GM03348 (cell line): ENCODE results near the gene CCDC9.
A peak's percentile ranks its signal among the peaks of the same experiment; 100 is the strongest.
"Not testable (repeated sequence)": the region's sequence is repeated elsewhere in the genome, so short reads cannot be mapped to it uniquely, and the experiment has no call there.

Source experiments
- DNase-seq: peaks from one replicate; pipeline ENCODE4 v3.0.0; 2012; ENCODE audit warnings: low spot score

Gene CCDC9

DNA sequence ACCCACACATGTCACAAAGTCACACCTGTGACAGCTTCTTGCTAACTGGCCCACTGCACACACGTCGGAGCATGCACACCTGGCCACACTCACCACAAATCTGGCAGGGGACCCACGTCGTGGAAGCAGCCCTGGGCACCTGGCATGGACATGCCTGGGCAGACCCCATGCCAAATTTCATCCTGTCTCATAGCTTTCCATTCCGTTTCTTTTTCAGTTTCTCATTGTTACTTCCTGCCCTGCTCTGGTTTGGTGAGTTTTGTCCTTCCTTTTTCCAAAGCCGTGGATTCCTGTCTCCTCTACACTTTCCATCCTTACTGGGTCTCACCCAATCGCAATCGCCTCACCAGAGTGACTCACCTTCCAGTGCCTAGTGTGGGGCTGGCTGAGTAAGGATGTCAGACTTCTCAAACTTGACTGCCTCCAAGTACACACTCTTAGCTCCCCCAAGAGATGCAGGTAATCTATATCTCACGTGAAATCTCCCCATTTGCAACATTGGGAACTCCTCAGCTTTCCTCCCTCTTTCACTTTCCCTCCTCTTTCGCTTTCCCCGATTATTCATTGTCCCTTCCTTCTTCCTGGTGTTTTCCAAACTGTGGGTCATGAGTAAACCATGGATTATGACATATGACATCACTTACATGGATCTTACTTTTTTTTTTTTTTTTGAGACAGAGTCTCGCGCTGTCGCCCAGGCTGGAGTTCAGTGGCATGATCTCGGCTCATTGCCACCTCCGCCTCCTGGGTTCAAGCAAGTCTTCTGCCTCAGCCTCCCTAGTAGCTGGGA lies 23.7 kb upstream of the CCDC9 start:
- peak; percentile 59 for DNase-seq

DNA sequence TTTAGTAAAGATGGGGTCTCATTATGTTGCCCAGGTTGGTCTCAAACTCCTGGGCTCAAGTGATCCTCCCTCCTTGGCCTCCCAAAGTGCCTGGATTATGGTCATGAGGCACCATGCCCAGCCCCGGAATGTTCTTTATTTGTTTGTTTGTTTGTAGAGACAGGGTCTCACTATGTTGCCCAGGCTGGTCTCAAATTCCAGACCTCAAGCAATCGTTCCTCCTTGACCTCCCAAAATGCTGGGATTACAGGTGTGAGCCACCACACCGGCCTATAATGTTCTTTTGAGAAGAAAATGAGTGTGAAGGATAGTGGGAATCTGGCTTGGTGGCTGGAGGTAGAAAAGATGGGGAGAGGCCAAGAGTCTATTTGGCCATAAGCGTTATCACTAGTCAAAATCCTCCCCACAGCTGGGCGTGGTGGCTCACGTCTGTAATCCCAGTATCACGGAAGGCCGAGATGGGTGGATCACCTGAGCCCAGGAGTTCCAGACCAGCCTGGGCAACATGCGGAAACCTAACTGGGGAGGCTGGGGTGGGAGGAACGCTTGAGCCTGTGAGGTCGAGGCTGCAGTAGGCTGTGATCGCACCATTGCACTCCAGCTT lies 20.2 kb upstream of the CCDC9 start:
- DNase-seq = no peak

DNA sequence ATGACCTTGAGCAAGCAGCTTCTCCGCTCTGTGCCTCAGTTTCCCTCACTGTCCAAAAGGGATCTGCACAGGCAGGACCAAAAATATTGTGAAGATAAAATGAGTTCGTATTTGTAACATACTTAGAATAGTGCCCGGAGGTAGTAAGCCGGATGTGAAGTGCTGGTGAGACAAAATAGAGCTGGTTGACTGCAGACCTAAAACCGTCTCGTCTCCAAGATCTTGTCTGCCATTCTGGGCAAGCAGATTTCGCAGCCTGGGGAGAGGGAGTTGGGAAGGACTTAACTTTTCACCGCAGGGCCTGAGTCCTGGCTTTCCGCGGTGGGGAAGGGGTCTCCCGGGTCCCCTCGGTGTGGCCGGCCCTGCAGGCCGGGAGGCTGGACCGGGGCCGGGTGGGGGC lies 17.2 kb upstream of the CCDC9 start:
- no peak for DNase-seq

DNA sequence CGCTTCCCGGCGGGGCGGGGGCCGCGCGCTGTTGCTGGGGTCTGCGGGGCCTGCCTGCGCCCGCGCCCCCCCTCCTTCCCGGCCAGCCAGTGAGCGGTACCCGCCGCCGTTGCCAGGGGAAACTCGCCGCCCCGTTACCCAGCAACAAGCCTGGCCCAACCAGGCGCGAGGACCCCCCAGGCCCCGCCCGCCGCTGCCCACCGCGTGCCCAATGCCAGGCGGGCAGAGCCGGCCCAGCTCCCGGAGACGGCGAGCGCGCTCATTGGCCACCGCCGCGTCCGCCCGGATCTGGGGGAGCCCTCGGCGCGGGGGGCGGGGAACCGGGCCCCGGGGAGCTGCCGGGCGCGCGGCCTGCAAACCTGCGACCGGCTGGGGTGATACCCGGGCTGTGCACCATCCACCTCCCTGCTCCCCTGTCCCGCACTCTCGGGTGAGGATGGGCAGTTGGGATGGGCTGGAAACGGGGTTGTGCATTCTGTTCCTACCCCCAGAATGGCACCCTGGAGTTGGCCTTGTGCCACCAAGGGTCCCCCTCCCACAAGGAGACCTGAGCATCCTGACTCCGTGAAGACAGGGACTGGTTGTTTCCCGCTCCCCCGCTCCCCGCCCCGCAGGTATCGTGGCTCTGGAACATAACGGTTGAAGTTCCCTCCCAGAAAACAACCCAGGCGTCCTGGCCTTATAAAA lies 16.6 kb upstream of the CCDC9 start:
- peak; percentile 74 for DNase-seq

DNA sequence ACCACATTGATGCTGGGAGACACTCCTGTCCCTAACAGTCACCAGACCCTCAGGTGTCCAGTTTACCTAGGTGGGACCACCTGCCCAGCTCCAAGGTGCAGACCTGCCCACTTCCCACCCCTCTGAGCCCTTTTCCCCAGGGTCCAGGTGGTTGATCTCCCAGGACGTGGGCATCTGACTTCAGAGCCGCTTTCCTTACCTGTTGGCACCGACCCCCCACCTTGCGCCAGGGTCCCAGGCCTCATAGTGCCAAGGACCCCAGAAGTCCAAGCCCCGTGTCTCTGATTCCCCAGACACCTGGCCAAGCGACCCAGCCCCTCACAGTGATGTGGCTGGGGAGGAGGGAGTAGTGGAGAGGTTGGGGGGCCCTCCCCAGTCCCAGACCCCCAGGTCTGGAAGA lies 15.8 kb upstream of the CCDC9 start:
- no peak for DNase-seq

DNA sequence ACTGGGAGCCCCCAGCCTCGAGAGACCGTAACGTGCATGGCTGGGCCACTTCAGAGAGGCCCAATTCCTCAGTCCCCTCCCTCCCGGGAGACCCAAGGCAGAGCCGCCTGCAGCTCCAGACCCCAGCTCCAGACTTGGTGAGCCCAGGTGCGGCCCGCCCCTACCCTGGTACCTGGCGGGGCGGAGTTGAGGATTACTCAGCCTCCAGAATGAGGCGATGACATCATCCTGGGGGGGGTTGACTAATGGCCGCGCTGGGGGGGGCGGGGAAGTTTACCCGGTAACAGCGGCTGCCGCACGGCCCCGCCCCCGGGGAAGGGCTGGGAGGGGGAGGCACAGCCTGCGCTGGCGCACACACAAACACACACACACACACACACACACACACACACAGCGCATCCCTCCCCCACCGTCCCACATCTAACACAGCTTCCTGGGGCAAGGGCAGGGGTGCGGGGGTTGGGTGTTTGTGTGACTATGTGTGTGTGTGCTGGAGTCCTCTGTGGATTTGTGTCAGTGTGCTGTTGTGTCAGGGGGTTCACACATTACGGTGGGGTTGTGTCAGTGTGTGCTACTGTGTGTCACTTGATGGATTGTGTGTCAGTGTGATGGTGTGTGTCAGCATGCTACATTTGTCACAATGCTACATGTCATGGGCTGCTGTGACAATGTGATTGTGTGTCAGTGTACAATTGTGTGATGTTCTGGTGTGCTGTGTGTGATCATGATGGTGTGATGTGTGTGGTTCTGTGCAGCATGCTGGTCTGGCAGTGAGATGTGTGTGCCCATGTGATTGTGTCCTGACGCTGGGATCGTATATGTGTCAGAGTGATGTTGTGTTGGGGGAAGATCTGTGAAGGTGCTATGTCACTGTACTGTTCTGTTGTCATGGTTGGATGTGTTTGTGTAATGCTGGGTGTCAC lies 15.1 kb upstream of the CCDC9 start:
- peak; percentile 85 for DNase-seq

DNA sequence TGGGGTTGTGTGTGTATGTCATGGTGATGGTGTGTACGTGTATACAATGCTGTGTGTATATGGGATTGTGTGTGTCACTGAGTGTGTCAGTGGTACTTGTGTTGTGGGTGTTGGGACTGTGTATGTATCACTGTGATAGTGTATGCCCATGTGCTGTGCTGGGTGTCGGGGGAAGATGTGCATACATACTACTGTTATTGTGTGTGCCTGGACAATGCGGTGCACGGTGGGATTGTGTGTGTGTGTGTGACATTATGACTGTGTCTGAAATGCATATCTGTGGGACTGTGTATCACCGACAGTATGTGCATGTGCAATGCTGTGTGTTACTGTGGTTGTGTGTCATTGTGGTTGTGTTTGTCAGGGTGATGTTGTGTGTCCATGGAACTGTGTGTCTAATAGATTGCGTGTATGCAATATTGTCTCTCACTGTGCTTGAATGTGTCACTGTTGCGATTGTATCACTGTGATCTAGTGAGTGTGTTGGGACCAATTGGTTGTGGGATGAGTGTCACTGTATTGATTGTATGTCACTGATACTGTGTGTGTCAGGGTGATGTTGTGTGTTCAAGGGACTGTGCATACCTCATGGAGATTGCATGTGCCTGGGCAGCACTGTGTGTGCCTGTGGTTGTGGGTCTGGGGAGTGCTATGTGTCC lies 14.3 kb upstream of the CCDC9 start:
- no peak for DNase-seq

DNA sequence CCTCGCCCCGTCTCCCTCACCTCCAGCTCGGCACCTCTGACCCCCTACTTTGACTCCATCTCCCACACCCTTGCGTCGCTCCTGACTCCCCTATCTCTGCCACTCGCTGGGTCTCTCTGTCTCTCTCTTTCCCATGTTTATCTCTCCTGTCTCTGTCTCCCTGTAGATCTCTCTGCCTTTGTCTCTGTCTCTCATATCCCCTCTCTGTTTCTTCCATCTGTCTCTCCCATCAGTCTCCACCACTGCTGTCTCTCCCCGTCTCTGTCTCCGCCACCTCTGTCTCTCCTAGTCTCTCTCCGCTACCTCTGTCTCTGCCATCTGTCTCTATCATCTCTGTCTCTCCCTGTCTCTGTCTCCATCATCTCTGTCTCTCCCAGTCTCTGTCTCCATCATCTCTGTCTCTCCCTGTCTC lies 13.0 kb upstream of the CCDC9 start:
- no peak for DNase-seq

DNA sequence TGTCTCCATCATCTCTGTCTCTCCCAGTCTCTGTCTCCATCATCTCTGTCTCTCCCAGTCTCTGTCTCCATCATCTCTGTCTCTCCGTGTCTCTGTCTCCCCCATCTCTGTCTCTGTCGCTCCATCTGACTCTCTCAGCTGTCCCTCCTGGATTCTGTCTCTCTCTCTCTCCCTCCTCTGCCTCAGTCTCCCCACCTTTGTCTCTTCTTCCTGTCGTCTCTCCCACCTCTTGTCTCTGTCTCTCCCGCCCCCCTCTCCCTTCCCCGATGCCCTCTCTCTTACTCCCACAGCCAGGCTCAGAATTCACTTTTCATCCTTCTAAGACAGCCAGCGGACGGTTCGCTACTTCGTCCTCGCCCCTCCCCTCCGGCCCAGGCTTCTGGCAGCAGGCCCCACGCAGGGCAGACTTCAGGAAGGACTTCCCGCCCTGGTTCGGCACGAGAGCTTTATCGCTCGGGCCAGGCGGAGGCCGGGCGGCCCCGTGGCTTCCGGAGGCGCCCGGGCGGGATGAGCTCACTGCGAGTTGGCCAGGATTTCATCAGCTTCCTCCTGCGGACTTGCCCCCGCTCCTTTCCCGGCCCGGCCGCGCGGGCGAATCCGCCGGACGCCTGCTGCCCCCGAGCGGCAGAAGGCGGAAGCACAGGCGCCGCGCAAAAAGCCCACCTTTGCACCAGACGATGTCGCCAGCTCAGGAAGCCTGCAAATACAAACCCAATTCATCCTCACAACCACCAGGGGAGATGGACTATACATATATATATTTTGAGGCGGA lies 12.4 kb upstream of the CCDC9 start:
- peak; percentile 95 for DNase-seq

DNA sequence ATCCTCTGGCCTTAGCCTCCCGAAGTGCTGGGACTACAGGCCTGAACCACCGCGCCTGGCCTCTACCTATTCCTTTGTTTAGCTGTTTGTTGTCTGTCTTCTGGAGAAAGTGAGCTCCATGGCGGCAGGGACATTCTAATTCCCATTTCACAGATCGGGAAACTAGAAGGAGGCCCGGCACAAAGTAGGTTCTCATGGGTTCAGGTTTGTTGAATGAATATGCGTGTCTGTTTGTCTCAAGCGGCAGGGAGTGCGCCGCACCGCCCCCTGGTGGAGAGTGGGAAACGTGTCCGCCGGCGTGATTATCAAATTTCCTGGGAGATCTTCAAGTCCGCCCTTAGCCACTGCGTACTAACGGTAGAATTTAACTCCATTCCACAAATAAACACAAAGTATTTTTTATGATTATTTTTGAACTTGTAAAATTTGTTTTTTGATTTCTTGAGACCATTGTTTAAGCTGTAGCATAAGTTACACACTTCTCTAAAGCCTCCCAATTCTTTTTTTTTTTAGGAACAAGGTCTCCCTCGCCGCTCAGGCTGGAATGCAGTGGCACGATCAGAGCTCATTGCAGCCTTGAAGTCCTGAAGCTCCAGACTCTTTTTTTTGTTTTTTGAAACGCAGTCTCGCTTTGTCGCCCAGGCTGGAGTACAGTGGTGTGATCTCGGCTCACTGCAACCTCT lies 8.9 kb upstream of the CCDC9 start:
- DNase-seq = peak; percentile 70

DNA sequence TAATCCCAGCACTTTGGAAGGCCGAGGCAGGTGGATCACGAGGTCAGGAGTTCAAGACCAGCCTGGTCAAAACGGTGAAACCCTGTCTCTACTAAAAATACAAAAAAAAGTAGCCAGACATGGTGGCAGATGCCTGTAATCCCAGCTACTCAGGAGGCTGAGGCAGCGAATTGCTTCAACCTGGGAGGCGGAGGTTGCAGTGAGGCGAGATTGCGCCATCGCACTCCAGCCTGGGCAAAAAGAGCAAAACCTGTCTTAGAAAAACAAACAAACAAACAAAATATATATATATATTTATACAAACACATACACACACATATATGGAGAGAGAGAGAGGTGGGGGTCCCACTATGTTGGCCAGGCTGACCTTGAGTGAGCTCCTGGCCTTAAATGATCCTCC lies 3.3 kb upstream of the CCDC9 start:
- not testable (repeated sequence) for DNase-seq

DNA sequence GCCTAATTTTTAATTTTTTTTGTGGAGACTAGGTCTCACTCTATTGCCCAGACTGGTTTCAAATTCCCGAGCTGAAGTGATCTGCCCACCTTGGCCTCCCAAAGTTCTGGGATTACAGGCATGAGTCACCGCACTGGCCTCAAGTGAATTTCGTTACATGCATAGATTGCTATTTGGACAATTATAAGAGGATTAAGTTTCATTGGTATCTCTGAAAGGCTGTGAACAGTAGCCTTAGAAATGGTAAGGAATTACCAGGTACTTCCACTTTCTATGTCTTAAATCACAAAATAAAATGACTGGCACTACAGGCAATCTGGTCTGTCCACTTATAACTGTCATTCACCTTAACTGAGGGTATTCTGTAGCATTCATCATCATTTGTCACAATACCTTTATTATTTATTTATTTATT lies 2.9 kb upstream of the CCDC9 start:
- DNase-seq = peak; percentile 28

DNA sequence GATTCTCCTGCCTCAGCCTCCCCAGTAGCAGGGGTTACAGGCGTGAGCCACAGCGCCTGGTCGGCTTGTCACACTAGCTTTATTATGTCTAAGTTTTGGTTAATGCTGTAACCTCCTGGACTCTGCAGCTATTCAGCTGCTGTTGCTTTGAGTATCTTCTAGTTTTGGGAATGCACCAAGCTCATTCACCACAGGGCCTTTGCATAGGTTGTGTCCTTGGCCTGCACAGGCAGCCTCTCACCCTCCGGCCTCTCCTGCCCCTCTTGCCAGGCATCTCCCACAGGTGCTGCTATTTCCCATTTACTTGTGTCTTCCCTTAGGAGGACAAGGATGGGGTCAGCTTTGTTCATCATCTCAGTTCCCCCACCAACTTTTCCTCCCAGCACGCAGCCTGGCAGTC lies 2.4 kb upstream of the CCDC9 start:
- DNase-seq = no peak

DNA sequence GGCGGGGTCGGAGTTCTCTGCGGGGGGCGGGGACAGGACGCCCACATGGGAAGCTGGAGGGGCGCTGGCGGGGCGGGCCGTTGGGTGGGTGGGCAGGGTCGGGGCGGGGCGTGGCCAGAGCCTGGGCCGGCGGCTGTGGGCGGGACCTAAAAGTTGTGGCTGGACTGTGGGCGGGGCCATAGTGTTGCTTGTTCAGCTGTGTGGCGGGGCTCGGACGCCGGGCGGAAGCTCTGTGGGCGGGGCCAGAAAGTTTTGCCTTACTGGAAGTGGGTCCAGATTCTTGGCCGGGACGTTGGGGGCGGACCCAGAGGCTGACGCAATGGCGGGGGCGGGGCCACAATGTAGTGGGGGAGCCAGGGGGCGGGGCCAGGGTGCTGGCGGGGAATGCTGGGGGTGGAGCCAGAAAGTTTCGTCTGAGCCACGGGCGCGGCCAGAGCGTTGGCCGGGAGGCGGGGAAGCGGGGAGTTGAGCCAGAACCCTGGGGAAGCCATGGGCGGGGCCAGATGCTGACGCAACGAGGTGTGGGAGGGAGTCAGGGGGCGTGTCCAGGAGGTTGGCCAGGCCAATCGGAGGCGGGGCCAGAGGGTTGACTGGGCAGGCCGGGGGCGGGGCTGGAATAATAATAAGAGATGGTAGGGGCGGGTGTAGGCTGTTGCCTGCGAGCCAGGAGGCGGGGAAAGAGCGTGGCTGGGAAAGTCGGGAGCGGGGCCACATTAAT lies 527 bp downstream of the CCDC9 start:
- peak; percentile 97 for DNase-seq

DNA sequence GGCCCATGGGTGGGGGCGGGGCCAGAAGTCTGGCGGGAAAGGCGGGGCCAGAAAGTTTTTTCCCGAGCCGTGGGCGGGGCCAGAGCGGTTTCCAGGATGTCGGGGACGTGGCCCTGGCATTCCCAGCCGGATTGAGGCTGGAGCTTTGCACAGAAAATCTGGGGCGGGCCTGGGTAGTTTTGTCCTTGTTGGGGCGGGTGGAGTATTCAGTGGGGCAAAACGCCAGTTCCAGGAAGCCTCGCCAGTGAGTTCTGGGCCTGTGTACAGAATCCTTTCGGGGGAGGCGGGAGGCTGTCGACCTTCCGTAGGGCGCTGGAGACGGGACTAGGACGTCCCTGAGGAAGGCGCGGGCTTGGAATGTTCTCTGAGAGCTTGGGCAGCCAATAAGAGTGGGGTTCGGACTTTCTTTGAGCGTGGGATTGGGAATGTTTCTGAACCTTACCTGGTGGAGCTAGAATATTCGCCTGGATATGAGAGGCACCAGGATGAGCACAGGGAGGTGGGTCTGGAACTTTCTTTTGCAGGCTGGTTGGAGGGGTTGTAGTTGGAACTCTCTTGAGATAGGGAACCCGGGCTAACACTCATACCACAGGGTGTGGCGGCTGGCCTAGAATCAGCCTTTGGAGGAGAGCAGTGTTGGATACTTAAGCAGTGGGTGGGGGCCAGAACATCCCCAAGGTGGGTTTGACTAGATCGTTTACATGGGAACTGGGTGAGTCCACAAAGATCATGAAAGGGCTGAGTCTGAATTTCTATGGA lies 1.3 kb downstream of the CCDC9 start:
- no peak for DNase-seq

DNA sequence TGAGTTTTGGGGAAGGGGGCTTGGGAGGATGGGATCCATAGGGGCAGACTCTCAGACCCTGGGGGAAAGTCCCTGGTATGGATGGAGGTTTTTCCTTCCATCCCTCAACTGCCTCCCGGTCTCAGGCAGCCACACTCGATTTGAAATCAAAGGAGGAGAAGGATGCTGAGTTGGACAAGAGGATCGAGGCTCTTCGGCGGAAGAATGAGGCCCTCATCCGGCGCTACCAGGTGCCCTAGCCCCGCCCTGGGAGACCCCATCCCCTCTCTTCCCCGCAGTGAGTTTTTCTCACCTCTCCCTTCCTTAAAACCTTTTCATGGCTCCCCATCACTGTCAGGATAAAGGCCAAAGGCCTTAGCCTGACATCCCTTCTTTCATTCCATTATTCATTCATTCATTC lies 2.1 kb downstream of the CCDC9 start:
- DNase-seq = no peak

DNA sequence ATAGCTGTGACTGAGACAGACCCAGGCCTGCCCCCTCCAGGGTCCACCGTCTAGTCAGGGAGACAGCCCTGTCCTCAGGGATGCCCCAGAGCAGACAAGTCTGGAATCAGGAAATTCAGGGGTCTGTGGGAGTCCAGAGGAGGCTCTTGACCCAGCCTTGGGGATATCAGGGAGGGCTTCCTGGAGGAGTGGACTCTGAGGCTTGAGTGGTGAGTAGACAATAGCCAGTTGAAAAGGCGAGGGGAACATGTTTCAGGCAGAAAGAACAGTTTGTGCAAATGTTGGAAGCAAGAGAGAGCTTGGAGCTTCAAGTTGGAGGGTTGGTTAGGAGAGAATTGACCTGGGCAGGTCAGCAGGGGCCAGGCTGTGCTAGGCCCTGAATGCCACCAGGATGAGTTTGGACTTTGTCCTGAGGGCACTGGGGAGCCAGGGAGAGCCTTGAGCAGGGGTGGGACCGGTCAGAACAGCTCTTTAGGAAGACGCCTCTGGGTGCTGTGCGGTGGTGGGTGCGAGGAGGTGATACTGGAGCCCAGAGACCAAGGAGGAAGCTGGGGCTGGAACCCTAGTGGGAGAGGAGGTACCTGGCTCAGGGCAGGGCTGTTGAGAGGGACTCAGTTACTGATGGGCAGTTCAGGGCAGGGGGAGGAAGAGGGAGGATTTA lies 2.7 kb downstream of the CCDC9 start:
- no peak for DNase-seq

DNA sequence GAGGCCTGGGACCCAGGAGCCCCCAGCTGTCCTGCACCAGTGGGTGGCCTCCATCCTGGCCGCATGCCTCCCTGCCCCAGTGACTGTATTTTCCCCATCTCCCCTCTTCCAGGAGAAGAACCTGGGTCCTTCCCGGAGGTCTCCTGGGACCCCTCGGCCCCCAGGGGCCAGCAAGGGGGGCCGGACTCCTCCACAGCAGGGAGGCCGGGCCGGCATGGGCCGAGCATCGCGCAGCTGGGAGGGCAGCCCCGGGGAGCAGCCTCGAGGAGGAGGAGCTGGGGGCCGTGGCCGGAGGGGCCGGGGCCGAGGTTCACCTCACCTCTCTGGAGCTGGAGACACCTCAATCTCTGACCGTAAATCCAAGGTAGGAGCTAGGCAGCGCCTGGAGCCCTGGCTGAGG lies 4.2 kb downstream of the CCDC9 start:
- no peak for DNase-seq
